Neural progenitor cell (in vitro differentiated cells): ENCODE data around the gene EXOC8. TPM values are rescaled to one million over a fixed set of nuclear protein-coding genes. Genes with fewer than 3 reads are reported as not detected.

Experiments
- DNase-seq: peaks from one replicate; pipeline ENCODE4 v3.0.0-alpha.2; 2016; ENCODE audit warnings: low spot score
- H2AFZ ChIP-seq: fragments of 200-600 bp; sonication (generic); replicated peaks from 2 replicates; pipeline ENCODE4 v1.6.1; 2016; ENCODE audit warnings: antibody characterized with exemption
- H3F3A ChIP-seq: fragments of 200-600 bp; sonication (generic); 2 replicates; pipeline ENCODE4 v1.6.1; 2016; ENCODE audit warnings: antibody characterized with exemption, low read depth
- H3K27ac ChIP-seq: fragments of 200-600 bp; sonication (generic); 2 replicates; pipeline ENCODE4 v1.5.1; 2016; ENCODE audit warnings: mild to moderate bottlenecking
- H3K27me3 ChIP-seq: fragments of 200-600 bp; sonication (generic); 2 replicates; pipeline ENCODE4 v1.6.1; 2016; ENCODE audit warnings: mild to moderate bottlenecking, moderate library complexity
- H3K36me3 ChIP-seq: fragments of 200-600 bp; sonication (generic); 2 replicates; pipeline ENCODE4 v1.5.1; 2016
- H3K4me1 ChIP-seq: fragments of 200-600 bp; sonication (generic); 2 replicates; pipeline ENCODE4 v1.6.1; 2016; ENCODE audit warnings: mixed run types
- H3K4me2 ChIP-seq: fragments of 200-600 bp; sonication (generic); 2 replicates; pipeline ENCODE4 v1.6.1; 2016
- H3K4me3 ChIP-seq: fragments of 200-600 bp; sonication (generic); 2 replicates; pipeline ENCODE4 v1.5.1; 2016
- H3K79me2 ChIP-seq: fragments of 200-600 bp; sonication (generic); 2 replicates; pipeline ENCODE4 v1.6.1; 2016; ENCODE audit warnings: low read depth
- H3K9ac ChIP-seq: fragments of 200-600 bp; sonication (generic); 2 replicates; pipeline ENCODE4 v1.6.1; 2016
- H3K9me3 ChIP-seq: fragments of 200-600 bp; sonication (generic); 2 replicates; pipeline ENCODE4 v1.5.1; 2016; ENCODE audit warnings: low read depth
- H4K20me1 ChIP-seq: fragments of 200-600 bp; sonication (generic); 2 replicates; pipeline ENCODE4 v1.6.1; 2016; ENCODE audit warnings: low read depth
- H3K27ac Mint-ChIP-seq: 3 replicates; pipeline ENCODE4 v1.8.0; 2021; ENCODE audit warnings: mixed read lengths
- H3K27me3 Mint-ChIP-seq: 2 replicates; pipeline ENCODE4 v1.8.0; 2022; ENCODE audit warnings: low read depth, mild to moderate bottlenecking, inconsistent platforms, moderate library complexity, mixed read lengths; ENCODE audit not compliant: insufficient read depth
- H3K36me3 Mint-ChIP-seq: 3 replicates; pipeline ENCODE4 v1.8.0; 2021; ENCODE audit warnings: mixed read lengths
- H3K4me1 Mint-ChIP-seq: 3 replicates; pipeline ENCODE4 v1.8.0; 2021; ENCODE audit warnings: mixed read lengths
- H3K4me3 Mint-ChIP-seq: 3 replicates; pipeline ENCODE4 v1.8.0; 2021; ENCODE audit warnings: mild to moderate bottlenecking, moderate library complexity, mixed read lengths
- H3K9me3 Mint-ChIP-seq: 3 replicates; pipeline ENCODE4 v1.8.0; 2020; ENCODE audit warnings: mixed read lengths
- CTCF ChIP-seq: fragments of 200-600 bp; sonication (generic); IDR thresholded peaks from 2 replicates; pipeline ENCODE4 v1.5.1; 2017; ENCODE audit warnings: antibody characterized with exemption, mild to moderate bottlenecking
- EZH2 ChIP-seq: fragments of 200-600 bp; sonication (generic); IDR thresholded peaks from 2 replicates; pipeline ENCODE4 v1.6.1; 2017; ENCODE audit warnings: antibody characterized with exemption, mild to moderate bottlenecking, moderate library complexity
- EZH2phosphoT487 ChIP-seq: fragments of 200-600 bp; sonication (generic); IDR thresholded peaks from 2 replicates; pipeline ENCODE4 v1.6.1; 2017; ENCODE audit warnings: antibody characterized with exemption
- total RNA-seq: library from RNA; depleted of rRNA; stranded (reverse); fragments of >200 nt; gene quantifications from 2 replicates; pipeline ENCODE4 v1.2.3, GENCODE V29; 2015; ENCODE audit warnings: low replicate concordance

EXOC8 gene
- total RNA-seq, 1 donor from 2014 or later: 11.8 TPM

- Histone ChIP-seq H3F3A (no peaks in the 10 kb centered on the region), H3K79me2 (no peaks in the 10 kb centered on the region), H3K4me3 (no peak overlapping the region), H3K4me1 (no peaks in the 10 kb centered on the region), H3K27me3 (no peaks in the 10 kb centered on the region), H3K9me3 (no peaks in the 10 kb centered on the region), H3K27ac (no peak overlapping the region), H3K9ac (no peak overlapping the region), H4K20me1 (no peaks in the 10 kb centered on the region), H3K36me3 (no peaks in the 10 kb centered on the region), H3K4me2 (no peak overlapping the region), H2AFZ (no peak overlapping the region)
- TF ChIP-seq EZH2 (no peak), EZH2phosphoT487 (no peak), CTCF (no peak)
- DNase-seq: no peak
- Mint-ChIP-seq H3K9me3 (no peaks in the 10 kb centered on the region), H3K4me1 (no peaks in the 10 kb centered on the region), H3K27ac (no peak overlapping the region), H3K27me3 (peaks cover 6% of the 10 kb centered on the region), H3K36me3 (peaks cover 3% of the 10 kb centered on the region), H3K4me3 (no peak overlapping the region)
Observed at GRCh38 chr1:231286603-231287002, 51.0 kb downstream of the EXOC8 start.

GRCh38 chr1:231284441-231284840 lies 53.2 kb downstream of the EXOC8 start:
- H3K4me1 ChIP-seq: no peaks in the 10 kb centered on the region
- no peak overlapping the region for H2AFZ ChIP-seq
- no peak for DNase-seq
- H3K27ac Mint-ChIP-seq: no peak overlapping the region
- H3K27ac ChIP-seq: no peak overlapping the region
- H3K4me3 ChIP-seq: no peak overlapping the region
- no peaks in the 10 kb centered on the region for H3K9me3 Mint-ChIP-seq
- no peaks in the 10 kb centered on the region for H4K20me1 ChIP-seq
- no peak for TF ChIP-seq EZH2phosphoT487
- TF ChIP-seq EZH2: no peak
- TF ChIP-seq CTCF: no peak
- H3K9ac ChIP-seq: no peak overlapping the region
- no peak overlapping the region for H3K4me2 ChIP-seq
- peaks cover 2% of the 10 kb centered on the region for H3K27me3 Mint-ChIP-seq
- H3K9me3 ChIP-seq: no peaks in the 10 kb centered on the region
- no peaks in the 10 kb centered on the region for H3F3A ChIP-seq
- no peaks in the 10 kb centered on the region for H3K79me2 ChIP-seq
- H3K36me3 Mint-ChIP-seq: peaks cover 3% of the 10 kb centered on the region
- no peaks in the 10 kb centered on the region for H3K36me3 ChIP-seq
- H3K4me3 Mint-ChIP-seq: no peak overlapping the region
- no peaks in the 10 kb centered on the region for H3K27me3 ChIP-seq
- no peaks in the 10 kb centered on the region for H3K4me1 Mint-ChIP-seq

Other genes with a start within 250 kb of the EXOC8 start
- not detected in 2 replicates for gene TRIM67, start 175.8 kb downstream of the EXOC8 start, total RNA-seq
- gene GNPAT, start 96.6 kb downstream of the EXOC8 start, total RNA-seq: 105 and 137 TPM in 2 replicates
- gene SPRTN, start 441 bp upstream of the EXOC8 start, total RNA-seq: 18.7 and 21.5 TPM in 2 replicates
- 24.3 and 30.3 TPM in 2 replicates for gene EGLN1, start 84.4 kb upstream of the EXOC8 start, total RNA-seq
- 38.0 and 61.0 TPM in 2 replicates for gene TSNAX, start 190.8 kb upstream of the EXOC8 start, total RNA-seq